Posterior cingulate gyrus (tissue), 11 donors: ENCODE data around the gene MYO1F.
A peak's percentile ranks its signal among the peaks of the same experiment; 100 is the strongest.
"Not testable (repeated sequence)": the region's sequence is repeated elsewhere in the genome, so short reads cannot be mapped to it uniquely, and the experiment has no call there.

Experiments used
- DNase-seq, 10 donors: peaks; one replicate each; pipeline versions ENCODE4 v3.0.0 to v3.0.0-alpha.2; 2020 to 2021; ENCODE audit warnings: mixed read lengths in 3 of 10
- intact Hi-C: fragments of 100-400 bp; cut with DNase I; formaldehyde crosslinking; loops from one replicate; pipeline ENCODE4 v1.15.1; 2023

MYO1F gene

GRCh38 chr19:8567522-8568172 lies 9.6 kb downstream of the MYO1F start:
- intact Hi-C loops, result no loop called here
- no peak for DNase-seq

- DNase-seq, result no peak
- intact Hi-C loops, result no loop called here
These were observed 10.4 kb downstream of the MYO1F start for GRCh38 chr19:8566855-8567254.

- intact Hi-C loops, DNase-seq: not testable (repeated sequence)
These were observed 12.4 kb downstream of the MYO1F start for GRCh38 chr19:8564866-8565265.

GRCh38 chr19:8561075-8561764 lies 16.0 kb downstream of the MYO1F start:
- intact Hi-C loops, result no loop called here
- no peak for DNase-seq

- intact Hi-C loops, result no loop called here
- no peak for DNase-seq
These were observed 18.9 kb downstream of the MYO1F start for GRCh38 chr19:8558325-8558724.

DNA sequence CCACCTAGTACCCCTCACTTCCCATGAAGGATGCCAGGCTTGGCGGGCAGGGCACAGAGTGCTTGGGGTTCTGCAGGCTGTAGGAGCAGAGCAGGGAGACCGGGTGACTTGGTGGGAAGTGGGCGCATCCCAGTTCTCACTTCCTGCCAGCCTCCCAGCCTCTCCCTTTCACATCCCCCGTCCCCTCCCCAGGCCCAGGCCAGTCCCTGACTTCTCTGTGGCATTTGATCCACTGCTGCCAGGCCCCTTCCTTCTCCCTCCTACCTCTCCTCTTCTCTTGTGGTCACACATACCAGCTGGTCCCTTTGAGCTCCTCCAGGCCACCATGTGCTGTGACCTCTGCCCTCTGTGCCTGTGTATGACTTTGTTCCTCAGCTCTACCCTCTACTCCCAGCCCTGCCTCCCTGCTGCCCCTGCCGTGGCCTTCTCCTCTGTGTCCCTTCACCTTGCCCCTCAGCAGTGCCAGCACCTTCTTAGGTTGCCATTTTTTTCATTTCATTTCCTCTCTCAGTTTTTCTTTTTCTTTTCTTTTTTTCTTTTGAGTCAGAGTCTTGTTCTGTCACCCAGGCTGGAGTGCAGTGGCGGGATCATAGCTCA lies 19.5 kb downstream of the MYO1F start:
- intact Hi-C loops, result no loop called here
- DNase-seq, result no peak

DNA sequence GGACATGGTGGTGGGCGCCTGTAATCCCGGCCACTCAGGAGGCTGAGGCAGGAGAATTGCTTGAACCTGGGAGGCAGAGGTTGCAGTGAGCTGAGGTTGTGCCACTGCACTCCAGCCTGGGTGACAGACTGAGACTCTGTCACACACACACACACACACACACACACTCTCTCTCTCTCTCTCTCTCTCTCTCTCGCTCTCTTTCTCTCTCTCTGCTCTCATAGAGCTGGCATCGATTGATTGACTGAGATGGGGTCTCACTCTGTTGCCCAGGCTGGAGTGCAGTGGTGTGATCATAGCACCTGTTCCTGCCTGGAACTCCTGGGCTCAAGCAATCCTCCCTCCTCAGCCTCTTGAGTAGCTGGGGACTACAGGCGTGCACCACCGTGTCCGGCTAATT lies 23.5 kb downstream of the MYO1F start:
- intact Hi-C loops, DNase-seq: not testable (repeated sequence)

- no peak for DNase-seq
These were observed 24.4 kb downstream of the MYO1F start for GRCh38 chr19:8552810-8553209.

GRCh38 chr19:8550070-8550469 lies 27.2 kb downstream of the MYO1F start:
- intact Hi-C loops, result no loop called here
- no peak for DNase-seq

More at GRCh38 chr19:8552810-8553209, 24.4 kb downstream of the MYO1F start:
- intact Hi-C loops, result no loop called here

DNA sequence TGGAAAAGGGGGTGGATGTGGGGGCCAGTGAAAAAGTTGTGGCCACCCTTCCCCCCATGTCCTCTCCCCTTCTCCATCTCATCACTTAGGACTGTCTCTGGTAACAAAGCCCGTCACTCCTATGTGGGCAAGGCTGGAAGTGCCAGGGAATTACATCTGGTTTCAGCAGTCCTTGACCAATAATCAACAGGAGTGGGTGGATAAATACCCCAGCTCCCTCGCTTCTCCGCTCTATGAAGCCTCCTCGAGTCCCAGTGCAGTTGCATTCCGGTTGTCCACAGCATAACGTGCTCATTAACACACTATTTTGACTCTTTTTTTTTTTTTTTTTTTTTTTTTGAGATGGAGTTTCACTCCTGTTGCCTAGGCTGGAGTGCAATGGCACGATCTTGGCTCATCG lies 31.5 kb downstream of the MYO1F start:
- intact Hi-C loops, result no loop called here
- no peak for DNase-seq

GRCh38 chr19:8544168-8544567 lies 33.1 kb downstream of the MYO1F start:
- intact Hi-C loops, result no loop called here
- peak in 1 of 10 donors; percentile 79 for DNase-seq

GRCh38 chr19:8539621-8540149 lies 37.6 kb downstream of the MYO1F start:
- no peak for DNase-seq
- intact Hi-C loops, result no loop called here

DNA sequence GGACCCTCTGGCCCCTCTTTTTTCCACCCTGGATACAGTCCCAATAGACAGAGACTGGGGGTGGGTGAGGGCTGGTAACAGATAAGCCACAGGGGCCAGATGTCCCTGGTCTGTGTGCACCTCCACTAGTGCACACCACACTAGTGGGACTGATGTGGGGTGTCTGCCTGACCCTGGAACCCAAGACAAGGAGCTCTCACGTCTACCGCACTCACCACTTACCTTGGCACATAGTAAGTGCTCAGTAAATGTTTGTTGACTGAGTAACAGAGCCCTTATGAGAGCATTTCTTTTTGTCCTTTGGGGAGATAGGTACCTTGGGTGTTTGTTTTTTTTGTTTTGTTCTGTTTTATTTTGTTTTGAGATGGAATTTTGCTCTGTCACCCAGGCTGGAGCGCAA lies 40.1 kb downstream of the MYO1F start:
- intact Hi-C loops, result no loop called here
- DNase-seq, result no peak

- intact Hi-C loops, result no loop called here
These were observed 41.0 kb downstream of the MYO1F start for GRCh38 chr19:8536282-8536681.

GRCh38 chr19:8532225-8532624 lies 45.0 kb downstream of the MYO1F start:
- DNase-seq, result no peak

More at GRCh38 chr19:8536282-8536681, 41.0 kb downstream of the MYO1F start:
- DNase-seq, result no peak

GRCh38 chr19:8531470-8531869 lies 45.8 kb downstream of the MYO1F start:
- intact Hi-C loops, result no loop called here

More at GRCh38 chr19:8532225-8532624, 45.0 kb downstream of the MYO1F start:
- intact Hi-C loops, result no loop called here

GRCh38 chr19:8530061-8530679 lies 47.1 kb downstream of the MYO1F start:
- DNase-seq, result no peak
- intact Hi-C loops, result no loop called here

More at GRCh38 chr19:8531470-8531869, 45.8 kb downstream of the MYO1F start:
- no peak for DNase-seq

GRCh38 chr19:8529369-8530006 lies 47.8 kb downstream of the MYO1F start:
- intact Hi-C loops, result no loop called here
- DNase-seq, result no peak

GRCh38 chr19:8528500-8528899 lies 48.7 kb downstream of the MYO1F start:
- intact Hi-C loops, result no loop called here
- no peak for DNase-seq

DNA sequence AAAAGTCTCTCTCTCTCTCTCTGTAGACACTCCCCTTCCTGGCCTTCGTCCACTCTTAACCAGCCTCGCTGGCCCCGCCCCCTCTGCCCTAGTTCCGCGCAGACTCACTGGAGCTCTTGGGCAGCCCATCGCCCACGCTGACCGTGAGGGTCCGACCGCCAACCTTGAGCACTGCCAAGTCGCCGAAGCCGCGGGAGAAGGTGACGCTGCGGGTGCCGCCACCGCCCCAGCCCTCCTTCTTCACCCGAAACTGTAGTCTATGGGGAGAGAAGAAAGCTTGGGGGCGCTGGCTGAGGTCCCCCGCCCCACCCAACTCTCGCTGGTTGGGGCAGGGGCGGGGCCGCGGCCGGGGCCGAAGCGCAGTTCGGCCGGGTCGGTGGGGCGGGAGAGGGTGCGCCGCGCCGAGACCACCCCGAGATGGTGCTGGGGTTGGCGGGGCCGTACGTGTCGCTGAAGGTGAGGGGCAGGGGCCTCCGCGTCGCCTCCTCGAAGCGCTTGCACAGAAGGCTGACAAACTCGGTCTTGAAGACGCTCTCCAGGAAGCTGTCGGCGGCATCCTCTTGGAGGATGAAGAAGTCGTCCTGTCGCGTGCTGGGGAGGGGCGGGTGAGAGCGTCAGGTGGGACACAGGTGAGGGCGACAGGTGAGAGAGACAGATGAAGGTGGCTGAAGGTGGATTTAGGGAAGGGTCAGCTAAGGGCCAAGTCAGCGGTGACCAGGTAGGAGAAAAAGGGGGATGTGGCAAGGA lies 50.7 kb downstream of the MYO1F start:
- intact Hi-C loops, result no loop called here
- peak; percentile 73 to 98 (median 87) for DNase-seq
